CD4-positive, alpha-beta T cell treated with Interleukin-17A for 1 hour (primary cell): ENCODE data around the gene PRKCB.
"Not testable (repeated sequence)": the region's sequence is repeated elsewhere in the genome, so short reads cannot be mapped to it uniquely, and the experiment has no call there.

Source experiments
- DNase-seq: peaks from one replicate; pipeline ENCODE4 v3.0.0-alpha.2; 2020

PRKCB gene

GRCh38 chr16:24191876-24192402 is 356.2 kb downstream of the PRKCB start:
- DNase-seq = no peak

DNA sequence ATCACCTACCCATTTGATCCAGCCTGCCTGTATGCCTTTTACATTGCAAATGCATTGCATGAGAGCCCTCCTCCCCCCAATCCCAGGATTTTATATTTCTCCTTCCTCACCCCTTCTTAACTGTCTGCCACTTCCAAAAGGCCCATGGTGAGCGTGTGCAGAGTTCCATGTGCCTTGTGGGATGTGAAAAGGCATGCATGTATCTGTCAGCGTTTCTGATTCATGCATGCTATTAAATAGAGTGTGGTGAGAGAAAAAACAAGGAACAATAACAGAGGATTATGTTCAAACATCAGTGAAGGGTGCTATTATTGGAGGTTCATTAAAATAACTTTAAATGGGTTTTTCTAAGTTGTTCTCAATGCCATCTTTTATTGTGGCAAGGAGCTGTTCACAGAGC is 359.4 kb downstream of the PRKCB start:
- no peak for DNase-seq

DNA sequence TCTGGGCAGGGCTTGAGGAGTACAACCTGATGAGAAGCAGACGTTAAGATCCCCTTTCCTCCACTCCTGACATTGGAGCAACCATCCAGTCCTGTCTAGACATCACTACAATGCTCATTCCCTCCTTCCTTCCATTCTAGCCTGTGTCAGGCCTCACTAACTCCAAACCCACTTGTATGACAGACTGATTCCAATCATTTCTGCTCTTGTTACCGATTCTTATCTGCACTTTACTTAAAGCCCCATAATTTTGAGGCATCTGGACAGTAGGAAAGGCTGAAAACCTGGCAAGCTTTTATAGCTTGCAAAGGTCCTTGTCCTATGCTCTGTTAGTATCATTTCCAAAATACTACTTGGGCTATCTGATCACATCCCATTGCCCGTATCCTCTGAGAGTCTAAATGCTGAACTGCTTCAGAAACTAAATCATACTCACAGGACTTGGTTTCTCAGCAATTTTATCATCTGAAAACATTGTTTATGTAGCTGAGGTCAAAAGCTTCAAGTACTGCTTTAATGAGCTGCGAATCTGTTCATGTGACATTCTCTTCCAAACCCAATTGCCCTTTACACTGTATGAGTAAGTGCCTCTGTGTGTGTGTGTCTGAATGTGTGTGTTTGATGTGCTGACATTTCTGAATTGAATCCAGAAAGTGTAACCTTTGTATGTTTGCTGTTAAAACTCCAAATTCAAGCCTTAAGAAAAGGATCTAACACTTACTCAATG is 363.2 kb downstream of the PRKCB start:
- no peak for DNase-seq

DNA sequence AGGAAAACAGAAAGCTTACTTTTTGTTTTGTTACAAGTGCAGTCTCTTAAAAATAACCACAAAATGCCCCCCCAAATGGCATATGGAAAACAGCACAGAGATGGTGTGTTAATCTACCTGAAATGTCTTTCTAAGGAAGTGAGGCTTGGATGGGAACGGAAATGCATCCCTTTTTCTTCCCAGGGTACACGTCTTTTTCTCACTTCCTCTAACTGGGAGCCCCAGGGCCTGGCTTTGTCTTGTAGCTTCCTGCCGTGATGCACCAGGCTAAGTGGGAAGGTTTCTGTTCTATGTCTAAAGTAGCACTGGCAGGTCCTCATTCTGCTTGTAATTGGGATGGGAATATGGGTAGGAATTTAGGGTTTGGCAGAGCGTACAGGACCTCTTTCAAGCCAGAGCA is 367.9 kb downstream of the PRKCB start:
- no peak for DNase-seq

DNA sequence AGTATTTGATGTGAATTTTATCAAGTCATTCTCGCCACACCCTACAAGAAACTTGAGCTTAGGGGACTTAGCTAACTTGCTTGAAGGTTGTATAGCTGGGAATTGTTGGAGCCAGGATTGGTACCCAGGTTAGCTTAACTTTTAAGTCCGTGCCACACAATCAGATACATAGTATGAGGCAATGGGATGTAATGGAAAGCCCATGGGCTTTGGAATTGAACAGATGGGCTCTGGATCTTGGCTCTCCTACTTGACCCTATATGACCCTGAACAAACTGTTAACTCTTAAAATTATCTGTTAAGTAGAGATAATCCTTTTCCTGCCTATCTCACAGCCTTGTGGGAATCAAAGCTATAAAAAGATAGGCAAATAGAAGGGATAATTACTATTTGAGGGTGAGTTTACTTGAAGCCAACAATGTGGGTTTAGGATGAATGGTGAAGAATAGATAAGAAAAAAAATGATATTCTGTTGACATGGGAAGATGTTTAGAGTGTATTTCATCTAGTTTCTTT is 368.4 kb downstream of the PRKCB start:
- no peak for DNase-seq

GRCh38 chr16:24206926-24207325 is 371.1 kb downstream of the PRKCB start:
- no peak for DNase-seq

DNA sequence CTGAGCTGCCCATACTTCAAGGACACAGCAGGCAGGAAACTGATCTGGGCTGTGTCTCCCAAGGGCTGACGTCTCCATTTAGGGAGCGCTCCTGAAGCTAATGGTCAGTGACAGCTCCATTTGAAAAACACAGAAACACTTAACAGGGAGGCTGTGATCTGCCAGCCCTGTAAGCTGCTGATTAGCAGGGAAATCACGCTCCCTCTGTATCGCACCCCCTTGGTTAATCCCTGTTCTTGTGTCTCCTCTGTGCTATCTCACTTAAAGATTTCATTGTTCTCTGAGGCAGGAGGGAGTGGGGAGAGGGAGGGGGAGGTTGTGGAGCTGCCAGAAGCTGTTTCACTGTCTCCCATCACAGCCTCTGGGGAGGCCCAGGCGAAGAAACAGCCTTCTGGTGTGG is 372.9 kb downstream of the PRKCB start:
- DNase-seq = no peak

GRCh38 chr16:24214992-24215391 is 379.2 kb downstream of the PRKCB start:
- no peak for DNase-seq

DNA sequence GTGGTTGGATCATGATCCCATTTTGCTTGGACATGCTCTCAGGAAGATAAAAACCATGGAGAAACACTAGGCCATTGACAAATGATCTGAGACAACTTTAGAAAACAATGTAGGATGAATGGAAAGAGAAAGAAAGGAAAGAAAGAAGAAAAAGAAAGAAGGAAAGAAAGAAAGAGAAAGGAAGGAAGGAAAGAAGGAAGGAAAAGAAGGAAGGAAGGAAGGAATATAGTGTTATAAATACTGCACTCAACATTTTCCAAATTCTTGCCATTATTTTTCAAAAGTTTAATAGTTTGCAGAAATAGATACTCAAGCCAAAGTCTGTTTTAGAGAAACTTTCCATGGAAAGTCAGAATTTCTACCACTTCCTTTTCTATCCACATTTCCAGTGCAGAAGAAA is 381.2 kb downstream of the PRKCB start:
- no peak for DNase-seq

- DNase-seq = no peak
These were observed 381.7 kb downstream of the PRKCB start for GRCh38 chr16:24217461-24217860.

- DNase-seq = no peak
These were observed 382.5 kb downstream of the PRKCB start for GRCh38 chr16:24218299-24218698.

- no peak for DNase-seq
These were observed 385.4 kb downstream of the PRKCB start for GRCh38 chr16:24221219-24221618.

GRCh38 chr16:24228514-24228913 is 392.7 kb downstream of the PRKCB start:
- no peak for DNase-seq

DNA sequence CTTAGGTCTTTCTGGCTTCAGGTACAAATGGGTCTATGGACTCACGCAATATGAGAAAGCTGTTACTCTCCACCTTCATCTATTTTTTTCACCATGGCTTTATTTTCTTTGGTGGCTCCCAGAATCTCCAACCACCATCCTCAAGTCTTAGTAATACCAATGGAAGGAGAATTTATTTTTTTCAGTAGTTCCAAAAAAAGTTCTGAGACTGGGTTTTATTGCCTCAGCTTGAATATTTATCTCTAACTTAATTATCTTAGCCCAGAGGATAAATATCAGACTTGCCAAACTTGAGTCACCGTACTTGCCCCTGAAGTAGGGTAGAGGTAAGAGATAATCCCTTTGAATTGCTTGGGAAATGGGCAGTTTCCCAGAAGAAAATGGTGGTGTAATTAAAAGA is 397.2 kb downstream of the PRKCB start:
- DNase-seq = no peak

DNA sequence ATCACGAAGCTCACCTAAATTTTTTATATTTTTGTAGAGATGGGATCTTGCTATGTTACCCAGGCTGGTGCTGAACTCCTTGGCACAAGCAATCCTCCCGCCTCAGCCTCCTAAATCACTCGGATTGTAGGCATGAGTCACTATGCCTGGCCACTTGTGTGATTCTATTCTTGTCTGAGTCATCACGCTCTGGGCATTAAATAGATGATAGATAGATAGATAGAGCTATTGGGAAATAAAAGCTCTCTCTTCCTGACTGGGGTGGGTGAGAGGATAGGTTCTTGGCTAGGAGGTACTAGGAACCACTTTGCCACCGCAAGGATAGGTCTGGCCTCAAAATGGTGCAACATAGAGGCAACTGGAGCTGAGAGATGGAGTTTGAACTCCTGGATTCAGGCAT is 399.0 kb downstream of the PRKCB start:
- DNase-seq = no peak

- DNase-seq = no peak
These were observed 400.0 kb downstream of the PRKCB start for GRCh38 chr16:24235806-24236205.

DNA sequence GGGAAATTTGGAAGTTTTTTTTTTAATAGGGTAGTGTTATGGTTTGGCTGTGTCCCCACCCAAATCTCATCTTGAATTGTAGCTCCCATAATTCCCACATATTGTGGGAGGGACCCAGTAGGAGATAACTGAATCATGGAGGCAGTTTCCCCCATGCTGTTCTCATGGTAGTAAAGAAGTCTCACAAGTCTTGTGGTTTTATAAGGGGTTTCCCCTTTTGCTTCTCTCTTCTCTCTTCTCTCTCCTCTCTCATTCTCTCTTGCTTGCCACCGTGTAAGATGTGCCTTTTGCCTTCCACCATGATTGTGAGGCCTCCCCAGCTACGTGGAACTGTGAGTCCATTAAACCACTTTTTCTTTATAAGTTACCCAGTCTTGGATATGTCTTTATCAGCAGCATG is 403.1 kb downstream of the PRKCB start:
- DNase-seq = not testable (repeated sequence)

DNA sequence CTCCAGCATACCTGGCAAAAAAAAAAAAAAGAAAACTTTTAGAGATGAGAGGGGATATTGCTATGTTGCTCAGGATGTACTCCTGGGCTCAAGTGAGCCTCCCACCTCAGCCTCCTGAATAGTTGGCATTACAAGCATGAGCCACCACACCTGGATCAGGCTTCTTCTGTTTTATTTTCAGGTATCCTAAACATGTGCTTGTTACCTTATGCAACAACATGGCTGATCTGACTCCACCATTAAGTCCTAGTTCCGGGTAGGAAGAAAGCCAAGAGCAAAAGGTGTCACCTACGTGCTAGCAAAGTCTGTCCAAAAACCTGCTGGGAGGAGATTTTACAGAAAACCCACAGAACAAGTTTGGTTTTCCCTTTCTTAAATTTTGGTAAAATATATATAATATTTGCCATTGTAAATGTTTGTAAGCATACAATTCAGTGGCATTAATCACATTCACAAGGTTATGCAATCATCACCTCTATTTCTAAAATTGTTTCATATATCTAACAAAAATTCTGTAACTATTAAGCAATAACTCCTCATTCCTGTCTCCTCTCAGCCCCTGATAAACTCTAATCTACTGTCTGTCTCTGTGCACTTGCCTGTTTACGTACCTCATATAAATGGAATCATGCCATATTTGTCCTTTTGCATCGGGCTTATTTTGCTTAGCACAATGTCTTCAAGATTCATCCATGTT is 411.3 kb downstream of the PRKCB start:
- DNase-seq = no peak

- DNase-seq = peak; percentile 60
These were observed 417.4 kb downstream of the PRKCB start for GRCh38 chr16:24253192-24253591.

GRCh38 chr16:24255456-24256371 is 419.9 kb downstream of the PRKCB start, which contains the start of gene CACNG3:
Gene CACNG3, plus strand, starts transcription at chr16:24256335. Its CDS starts 420 bp downstream, at chr16:24256755.
- peak; percentile 34 for DNase-seq

DNA sequence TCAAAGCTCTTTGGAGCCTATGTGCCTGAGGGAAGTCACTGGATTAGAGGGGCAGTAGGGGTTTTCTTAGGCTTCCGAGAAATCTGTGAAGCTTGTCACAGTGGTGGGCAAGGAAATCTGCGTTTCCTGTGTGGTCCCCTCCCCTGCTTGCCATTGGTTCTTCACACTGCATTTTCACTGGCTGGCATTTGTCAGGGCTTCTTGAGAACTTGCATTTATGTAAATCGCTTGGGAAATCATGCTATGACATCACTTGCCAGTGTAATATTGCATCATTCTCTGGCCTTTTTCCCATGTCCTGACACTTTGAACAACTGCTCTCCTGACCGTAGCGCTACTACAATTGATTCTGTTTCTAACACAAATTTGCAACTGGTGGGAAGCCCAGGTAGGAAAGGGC is 422.2 kb downstream of the PRKCB start:
- no peak for DNase-seq

DNA sequence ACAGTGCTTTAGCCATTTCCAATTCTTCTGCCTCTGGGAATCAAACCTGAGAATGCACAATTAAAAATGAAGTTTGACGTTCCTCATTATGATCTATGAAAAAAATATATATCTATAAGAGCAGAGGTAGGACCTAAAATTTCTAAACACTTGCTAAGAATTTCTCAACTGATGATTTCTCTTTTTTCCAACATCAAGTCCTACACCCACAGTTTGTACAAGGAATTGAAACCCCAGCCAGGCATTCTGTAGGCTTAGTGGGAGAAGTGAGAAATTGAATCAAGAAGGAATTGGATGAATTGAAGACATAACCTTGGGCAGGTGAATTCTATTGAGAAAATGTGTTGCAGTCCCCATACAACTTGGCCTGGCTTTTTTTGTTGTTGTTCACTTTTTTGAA is 423.0 kb downstream of the PRKCB start:
- DNase-seq = no peak

- no peak for DNase-seq
These were observed 427.0 kb downstream of the PRKCB start for GRCh38 chr16:24262816-24263215.
